GM12873 (cell line): ENCODE measurements around the gene FLAD1.

Experiments used
- TF ChIP-seq, protein P1 (sequence below): IDR thresholded peaks from 2 replicates; pipeline ENCODE4 v1.5.1; 2012; ENCODE audit warnings: low read depth, mild to moderate bottlenecking, moderate library complexity, low read length, control low read depth; ENCODE audit not compliant: insufficient read depth; ENCODE audit errors: missing control alignments

FLAD1 gene

DNA sequence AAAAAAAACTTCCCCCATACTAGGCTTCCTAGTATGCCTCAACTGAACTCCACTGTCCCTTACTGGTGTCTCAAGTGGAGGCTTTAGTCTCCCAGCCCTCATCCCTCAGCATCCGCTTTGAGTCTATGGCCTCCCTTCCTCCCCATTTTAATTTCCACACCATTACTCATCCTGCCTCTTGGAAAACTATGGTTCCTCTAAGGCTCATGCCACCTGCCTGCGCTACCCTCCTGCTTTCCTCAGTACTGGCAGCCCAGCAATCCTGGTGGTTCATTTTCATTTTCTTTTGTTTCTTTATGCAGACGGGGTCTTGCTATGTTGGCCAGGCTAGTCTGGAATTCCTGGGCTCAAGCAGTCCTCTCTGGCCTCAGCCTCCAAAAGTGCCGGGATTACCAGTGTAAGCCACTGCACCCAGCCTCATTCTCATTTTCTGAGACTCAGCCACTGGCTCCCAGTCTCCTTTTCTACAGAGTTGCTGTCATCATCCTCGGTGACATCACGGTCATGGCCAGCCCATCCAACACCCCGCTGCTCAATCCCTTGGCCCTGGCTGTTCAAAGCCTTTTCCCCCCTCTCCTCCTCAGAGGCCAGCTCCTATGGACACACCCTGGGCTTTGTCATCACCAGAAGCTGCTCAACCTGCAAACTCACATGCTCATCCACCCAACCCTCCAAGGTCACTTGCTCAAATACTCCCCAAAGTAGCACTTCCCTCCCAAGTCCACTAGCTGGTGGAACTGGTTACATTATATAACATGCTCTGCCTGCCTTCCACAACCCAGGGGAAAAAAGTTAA lies 44.3 kb upstream of the FLAD1 start:
- TF ChIP-seq, protein P1, sequence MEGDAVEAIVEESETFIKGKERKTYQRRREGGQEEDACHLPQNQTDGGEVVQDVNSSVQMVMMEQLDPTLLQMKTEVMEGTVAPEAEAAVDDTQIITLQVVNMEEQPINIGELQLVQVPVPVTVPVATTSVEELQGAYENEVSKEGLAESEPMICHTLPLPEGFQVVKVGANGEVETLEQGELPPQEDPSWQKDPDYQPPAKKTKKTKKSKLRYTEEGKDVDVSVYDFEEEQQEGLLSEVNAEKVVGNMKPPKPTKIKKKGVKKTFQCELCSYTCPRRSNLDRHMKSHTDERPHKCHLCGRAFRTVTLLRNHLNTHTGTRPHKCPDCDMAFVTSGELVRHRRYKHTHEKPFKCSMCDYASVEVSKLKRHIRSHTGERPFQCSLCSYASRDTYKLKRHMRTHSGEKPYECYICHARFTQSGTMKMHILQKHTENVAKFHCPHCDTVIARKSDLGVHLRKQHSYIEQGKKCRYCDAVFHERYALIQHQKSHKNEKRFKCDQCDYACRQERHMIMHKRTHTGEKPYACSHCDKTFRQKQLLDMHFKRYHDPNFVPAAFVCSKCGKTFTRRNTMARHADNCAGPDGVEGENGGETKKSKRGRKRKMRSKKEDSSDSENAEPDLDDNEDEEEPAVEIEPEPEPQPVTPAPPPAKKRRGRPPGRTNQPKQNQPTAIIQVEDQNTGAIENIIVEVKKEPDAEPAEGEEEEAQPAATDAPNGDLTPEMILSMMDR, result no peak

DNA sequence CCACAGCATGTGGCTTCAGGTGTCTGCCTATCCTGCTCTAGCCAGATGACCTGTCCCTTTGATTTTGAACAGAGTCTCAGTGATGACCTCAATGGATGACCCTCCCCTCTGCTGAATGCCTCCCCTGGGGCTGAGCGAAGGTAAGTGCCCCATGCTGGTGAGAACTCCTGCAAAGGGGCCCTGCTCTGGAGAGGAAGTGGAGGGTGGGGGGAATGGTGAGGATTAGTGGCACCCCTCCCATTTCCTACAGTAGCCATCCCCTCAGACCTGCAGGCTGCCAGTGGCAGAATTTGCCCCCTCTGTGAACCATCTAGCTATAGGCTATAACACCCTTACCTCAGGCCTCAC lies 43.0 kb upstream of the FLAD1 start:
- TF ChIP-seq, protein P1, result no peak

DNA sequence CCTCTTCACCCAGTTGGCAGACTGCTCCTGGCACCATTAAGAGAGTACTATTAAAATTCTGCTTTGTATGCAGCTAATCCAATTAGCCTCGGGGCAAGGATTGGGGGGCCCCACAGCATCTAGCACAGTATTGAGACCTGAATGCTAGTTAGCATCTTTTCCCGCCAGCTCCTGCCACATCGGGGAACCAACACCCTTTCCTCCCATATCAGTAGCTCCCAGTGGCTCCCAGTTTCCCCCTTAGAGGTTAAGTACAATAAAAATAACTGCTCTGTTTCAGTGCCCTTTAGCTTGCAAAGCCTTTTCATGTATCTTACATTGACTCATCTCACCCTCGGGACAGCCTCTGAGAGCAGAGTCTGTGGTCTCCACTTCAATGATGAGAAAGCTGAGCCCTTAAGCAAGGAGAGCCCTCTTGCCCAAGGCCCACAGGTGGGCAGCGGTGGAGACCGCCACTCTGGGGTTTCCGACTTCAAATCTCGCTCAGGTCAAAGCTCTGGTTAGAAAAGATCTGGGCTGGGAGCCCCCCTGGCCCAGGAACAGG lies 42.4 kb upstream of the FLAD1 start:
- TF ChIP-seq, protein P1, result no peak

DNA sequence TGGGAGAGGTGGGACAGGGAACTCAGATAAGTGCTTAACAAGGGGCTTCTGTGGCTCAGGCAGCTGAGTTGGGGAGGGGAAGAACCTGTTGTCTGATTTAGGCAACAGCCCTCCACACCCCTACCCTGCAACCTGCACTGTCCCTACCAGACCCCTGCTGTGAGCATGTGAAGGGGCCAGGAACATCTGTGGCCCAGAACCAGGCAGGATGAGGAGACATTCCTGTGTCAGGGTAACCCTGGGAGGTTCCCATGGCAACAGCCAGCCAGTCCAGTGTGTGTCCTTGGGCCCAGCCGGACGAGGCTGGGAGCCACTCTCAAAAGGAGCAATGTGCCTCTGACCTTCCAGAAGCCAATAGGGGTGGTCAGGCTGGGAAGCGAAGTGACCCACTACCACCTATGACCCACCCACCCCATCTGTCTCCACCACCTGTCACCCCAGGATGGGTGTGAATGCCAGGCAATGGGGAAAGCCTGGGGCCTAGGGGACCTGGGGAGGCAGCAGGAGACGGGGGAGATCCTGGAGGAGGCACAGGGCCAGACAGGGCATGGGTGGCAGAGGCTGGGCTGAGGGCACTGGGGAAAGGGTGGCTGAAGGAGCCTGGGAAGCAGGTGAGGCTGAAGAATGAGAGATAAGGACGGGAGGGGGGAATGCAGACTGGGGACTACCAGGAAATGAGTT lies 41.7 kb upstream of the FLAD1 start:
- TF ChIP-seq, protein P1, result no peak

DNA sequence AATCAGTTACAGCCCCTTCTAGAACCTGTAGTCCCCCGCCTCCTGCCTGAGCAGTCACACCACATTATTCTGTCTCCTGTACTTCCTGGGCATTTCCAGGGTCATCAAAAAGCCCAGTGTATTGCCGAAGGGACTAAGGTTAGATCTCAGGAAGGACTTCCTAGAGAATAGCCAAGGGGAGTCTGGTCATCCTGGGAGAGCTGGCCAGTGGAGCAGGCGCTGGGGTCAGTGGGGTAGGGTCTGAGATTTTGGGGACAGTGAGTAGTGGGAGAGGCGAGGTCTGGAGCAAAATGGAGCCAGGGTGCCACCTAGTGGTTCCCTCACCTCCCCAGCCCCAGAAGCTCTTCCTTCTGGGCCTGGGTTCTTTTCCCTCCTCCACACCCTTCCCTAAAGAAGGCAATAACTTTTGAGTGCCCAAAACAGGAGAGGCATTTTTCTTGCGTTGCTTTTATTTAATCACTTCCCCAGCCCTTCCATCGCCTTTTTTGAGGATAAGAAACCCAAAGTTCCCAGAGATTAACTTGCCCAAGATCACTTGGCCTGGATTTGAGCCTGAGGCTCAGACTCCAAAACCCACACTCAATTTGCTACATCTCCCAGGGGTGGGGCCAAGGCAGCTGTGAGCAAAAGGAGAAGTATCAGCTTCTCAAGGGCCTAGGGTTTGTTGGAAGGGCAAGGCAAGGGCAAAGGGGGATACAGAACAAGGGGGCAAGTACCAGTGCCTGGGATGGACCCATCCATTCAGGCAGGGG lies 39.3 kb upstream of the FLAD1 start:
- TF ChIP-seq, protein P1, result peak; percentile 96

DNA sequence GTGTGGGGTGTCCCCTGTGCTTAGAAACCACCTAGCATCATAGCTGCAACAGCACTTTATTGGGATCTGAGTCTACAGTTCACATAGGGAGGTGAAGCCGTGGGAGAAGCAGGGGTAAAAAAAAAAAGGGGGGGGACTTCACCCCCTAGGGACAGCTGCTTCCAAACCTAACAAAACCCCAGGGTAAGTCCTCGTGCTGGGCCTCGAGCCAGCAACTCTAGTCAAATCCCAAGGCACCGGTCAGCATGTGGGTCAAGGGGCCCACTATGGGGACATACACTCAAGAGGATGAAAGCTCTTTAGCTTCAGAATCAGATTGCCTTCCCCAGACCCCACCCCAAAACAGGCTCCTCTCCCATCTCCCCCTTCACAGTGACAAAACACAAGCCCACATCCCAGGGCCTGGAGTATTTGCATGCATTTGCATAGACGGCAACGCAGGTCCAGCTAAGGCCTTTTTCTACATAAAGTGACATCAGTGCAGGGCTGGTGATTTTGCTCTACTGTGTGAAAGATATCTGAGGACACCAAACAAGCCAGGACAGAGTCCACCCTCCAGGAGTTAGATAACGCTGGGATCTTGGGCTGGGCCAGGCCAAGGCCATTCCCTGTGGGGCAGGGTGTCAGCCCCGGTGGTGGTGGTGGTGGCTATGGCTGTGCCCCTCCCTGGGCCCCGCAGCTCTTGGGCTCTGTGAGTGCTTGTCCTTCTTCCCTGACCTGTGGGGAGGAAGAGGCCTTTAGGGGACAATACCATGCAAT lies 38.6 kb upstream of the FLAD1 start:
- TF ChIP-seq, protein P1, result no peak
